Skeletal muscle tissue (tissue), 4 donors: ENCODE measurements around the gene TMEM53. TPM values are rescaled to one million over a fixed set of nuclear protein-coding genes. Genes with fewer than 3 reads are reported as not detected.

ENCODE experiments used
- H3K27ac ChIP-seq: one replicate; pipeline ENCODE4 v1.7.0; 2013; ENCODE audit warnings: mild to moderate bottlenecking, low read depth, low read length, inconsistent platforms
- H3K27me3 ChIP-seq, 3 donors: one replicate each; pipeline ENCODE4 v1.7.0; 2013; ENCODE audit warnings: low read length in 3 of 3; ENCODE audit not compliant: control insufficient read depth in 3 of 3, insufficient read depth in 3 of 3
- H3K36me3 ChIP-seq, 3 donors: one replicate each; pipeline ENCODE4 v1.7.0; 2013; ENCODE audit warnings: low read length in 3 of 3; ENCODE audit not compliant: control insufficient read depth in 3 of 3, insufficient read depth in 3 of 3
- H3K4me1 ChIP-seq, 3 donors: one replicate each; pipeline ENCODE4 v1.7.0; 2013; ENCODE audit warnings: low read length in 3 of 3, mild to moderate bottlenecking in 3 of 3; ENCODE audit not compliant: control insufficient read depth in 3 of 3, insufficient read depth in 3 of 3
- H3K4me3 ChIP-seq, 3 donors: one replicate each; pipeline ENCODE4 v1.7.0; 2013; ENCODE audit warnings: low read length in 3 of 3
- H3K9ac ChIP-seq, 3 donors: one replicate each; pipeline ENCODE4 v1.7.0; 2013; ENCODE audit warnings: low read length in 3 of 3, mild to moderate bottlenecking in 3 of 3, moderate library complexity in 2 of 3, low read depth in 1 of 3
- H3K9me3 ChIP-seq, 3 donors: one replicate each; pipeline ENCODE4 v1.7.0; 2013; ENCODE audit warnings: low read length in 3 of 3; ENCODE audit not compliant: control insufficient read depth in 3 of 3
- total RNA-seq: library from RNA; depleted of rRNA; stranded (reverse); fragments of >200 nt; gene quantifications from one replicate; pipeline ENCODE4 v1.2.3, GENCODE V29; 2014
- donor health status: Osteomylitis.

Gene TMEM53
- total RNA-seq, 1 donor from 2014 or later = 3.1 TPM

- no peaks in the 10 kb centered on the region for H3K36me3 ChIP-seq
- H3K9ac ChIP-seq = no peak overlapping the region
- H3K27me3 ChIP-seq = peaks cover 5 to 24% (median 15%) of the 10 kb centered on the region in 3 donors
Observed at GRCh38 chr1:44617703-44618029, 56.6 kb downstream of the TMEM53 start.

GRCh38 chr1:44616991-44617702 lies 57.1 kb downstream of the TMEM53 start:
- Histone ChIP-seq H3K27ac (no peak overlapping the region), H3K4me1 (peaks cover 0 to 4% (median 0%) of the 10 kb centered on the region in 3 donors), H3K36me3 (no peaks in the 10 kb centered on the region), H3K4me3 (no peak overlapping the region), H3K9ac (no peak overlapping the region), H3K9me3 (no peaks in the 10 kb centered on the region), H3K27me3 (peaks cover 5 to 24% (median 15%) of the 10 kb centered on the region in 3 donors)

More at GRCh38 chr1:44617703-44618029, 56.6 kb downstream of the TMEM53 start:
- no peaks in the 10 kb centered on the region for H3K9me3 ChIP-seq
- no peak overlapping the region for H3K4me3 ChIP-seq
- H3K4me1 ChIP-seq = peaks cover 0 to 4% (median 0%) of the 10 kb centered on the region in 3 donors
- no peak overlapping the region for H3K27ac ChIP-seq

- H3K4me3 ChIP-seq = no peak overlapping the region
- no peak overlapping the region for H3K9ac ChIP-seq
- H3K36me3 ChIP-seq = no peaks in the 10 kb centered on the region
- peaks cover 0 to 4% (median 0%) of the 10 kb centered on the region in 3 donors for H3K4me1 ChIP-seq
- H3K9me3 ChIP-seq = no peaks in the 10 kb centered on the region
- no peak overlapping the region for H3K27ac ChIP-seq
- H3K27me3 ChIP-seq = peaks cover 5 to 24% (median 15%) of the 10 kb centered on the region in 3 donors
Observed at GRCh38 chr1:44616284-44616990, 57.8 kb downstream of the TMEM53 start.

GRCh38 chr1:44613941-44614340 lies 60.3 kb downstream of the TMEM53 start:
- peaks cover 8 to 28% (median 15%) of the 10 kb centered on the region in 3 donors for H3K27me3 ChIP-seq
- H3K36me3 ChIP-seq = no peaks in the 10 kb centered on the region
- H3K4me3 ChIP-seq = no peak overlapping the region
- no peaks in the 10 kb centered on the region for H3K9me3 ChIP-seq
- no peak overlapping the region for H3K27ac ChIP-seq
- H3K4me1 ChIP-seq = peaks cover 0 to 5% (median 4%) of the 10 kb centered on the region in 3 donors
- H3K9ac ChIP-seq = no peak overlapping the region

GRCh38 chr1:44611866-44612265 lies 62.4 kb downstream of the TMEM53 start:
- H3K27ac ChIP-seq = no peak overlapping the region
- peaks cover 0 to 5% (median 2%) of the 10 kb centered on the region in 3 donors for H3K4me1 ChIP-seq
- H3K36me3 ChIP-seq = no peaks in the 10 kb centered on the region
- no peaks in the 10 kb centered on the region for H3K9me3 ChIP-seq
- no peak overlapping the region for H3K9ac ChIP-seq
- H3K4me3 ChIP-seq = no peak overlapping the region
- peaks cover 8 to 25% (median 14%) of the 10 kb centered on the region in 3 donors for H3K27me3 ChIP-seq

GRCh38 chr1:44611419-44611818 lies 62.9 kb downstream of the TMEM53 start:
- Histone ChIP-seq H3K36me3 (no peaks in the 10 kb centered on the region), H3K4me3 (no peak overlapping the region)

GRCh38 chr1:44610527-44611148 lies 63.6 kb downstream of the TMEM53 start:
- no peaks in the 10 kb centered on the region for H3K36me3 ChIP-seq
- no peak overlapping the region for H3K27ac ChIP-seq
- H3K9me3 ChIP-seq = no peaks in the 10 kb centered on the region
- H3K9ac ChIP-seq = no peak overlapping the region
- no peak overlapping the region for H3K4me3 ChIP-seq
- peaks cover 3 to 12% (median 6%) of the 10 kb centered on the region in 3 donors for H3K27me3 ChIP-seq
- H3K4me1 ChIP-seq = peaks cover 0 to 5% (median 0%) of the 10 kb centered on the region in 3 donors

More at GRCh38 chr1:44611419-44611818, 62.9 kb downstream of the TMEM53 start:
- Histone ChIP-seq H3K9me3 (no peaks in the 10 kb centered on the region), H3K27ac (no peak overlapping the region), H3K9ac (no peak overlapping the region), H3K4me1 (peaks cover 0 to 5% (median 0%) of the 10 kb centered on the region in 3 donors), H3K27me3 (peaks cover 4 to 20% (median 10%) of the 10 kb centered on the region in 3 donors)

- no peaks in the 10 kb centered on the region for H3K9me3 ChIP-seq
- H3K9ac ChIP-seq = no peak overlapping the region
- no peak overlapping the region for H3K27ac ChIP-seq
- no peak overlapping the region for H3K4me3 ChIP-seq
- peaks cover 2 to 10% (median 3%) of the 10 kb centered on the region in 3 donors for H3K27me3 ChIP-seq
- no peaks in the 10 kb centered on the region for H3K36me3 ChIP-seq
- peaks cover 0 to 5% (median 0%) of the 10 kb centered on the region in 3 donors for H3K4me1 ChIP-seq
Observed at GRCh38 chr1:44609768-44610526, 64.3 kb downstream of the TMEM53 start.

- Histone ChIP-seq H3K9me3 (no peaks in the 10 kb centered on the region), H3K27ac (no peak overlapping the region), H3K27me3 (peaks cover 0 to 7% (median 3%) of the 10 kb centered on the region in 3 donors), H3K9ac (no peak overlapping the region), H3K4me3 (no peak overlapping the region), H3K36me3 (no peaks in the 10 kb centered on the region), H3K4me1 (peaks cover 0 to 7% (median 0%) of the 10 kb centered on the region in 3 donors)
Observed at GRCh38 chr1:44609412-44609767, 64.9 kb downstream of the TMEM53 start.
